ENCODE results near the gene POR. TPM values are rescaled to one million over a fixed set of nuclear protein-coding genes. Genes with fewer than 3 reads are reported as not detected.
A peak's percentile ranks its signal among the peaks of the same experiment; 100 is the strongest.

Gene POR
- total RNA-seq (2022) (162 and 171 TPM in 2 replicates), Bru-seq, nascent RNA (percentile 68 among the genes with signal in this experiment), BruChase-seq, experiment 1, labeled RNA remaining after a 2-hour chase (percentile 67 among the genes with signal in this experiment), BruChase-seq, experiment 2, labeled RNA remaining after a 6-hour chase (percentile 77 among the genes with signal in this experiment)
- long read RNA-seq, transcript POR-222 (4 exons, 1,028 nt) = minor isoform, 12 of 300 reads
- long read RNA-seq, transcript POR-218 (16 exons, 2,522 nt) = major isoform, 105 of 300 reads
- long read RNA-seq, partial matches to known transcripts = 160 of 300 reads
- long read RNA-seq, other reads (novel, unspliced or antisense) = 21 of 300 reads

DNA sequence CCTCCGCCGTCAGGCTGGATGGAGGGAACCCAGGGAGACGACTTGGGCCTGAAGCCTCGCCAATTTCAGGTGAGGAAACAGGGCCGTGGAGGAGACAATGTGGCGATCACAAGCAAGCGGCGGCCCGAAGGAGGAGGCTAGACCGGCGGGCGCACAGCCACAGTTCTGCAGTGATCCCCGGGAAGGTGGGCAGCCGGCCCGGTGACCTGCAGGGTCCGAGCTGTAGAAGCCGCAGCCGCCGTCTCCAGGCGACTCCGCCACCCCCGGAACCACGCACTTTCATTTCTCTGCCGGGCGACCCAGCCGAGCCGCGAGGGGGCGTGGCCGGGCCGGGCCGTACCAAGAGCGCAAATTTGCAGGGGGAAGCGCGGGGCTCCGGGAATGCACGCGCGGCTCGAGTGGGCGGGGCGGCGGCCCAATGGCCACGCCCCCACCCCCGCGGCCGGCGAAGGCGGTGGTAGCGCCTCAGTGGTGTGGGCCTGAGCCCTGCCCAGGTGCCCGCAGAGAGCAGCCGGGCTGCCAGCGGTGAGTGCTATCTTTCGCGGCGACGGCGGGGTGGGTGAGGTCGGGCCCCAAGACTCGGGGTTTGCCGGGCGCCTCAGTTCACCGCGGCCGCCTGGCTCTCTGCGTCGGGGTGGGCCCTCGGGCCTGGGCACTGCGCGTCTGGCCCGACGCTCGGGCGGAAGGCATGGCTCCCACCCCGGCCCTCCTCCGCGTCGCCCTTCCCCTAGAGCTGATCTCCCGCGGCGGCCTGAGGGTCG, at the start of gene POR:
TSS of gene POR (plus strand) at position 501 of the 761 bp plus-strand sequence. CDS start 38,847 bp downstream, outside the sequence.
- peak; percentile 94 to 99 for DNase-seq
- ChIA-PET CTCF (interaction anchor here (0.5 to 1.2 kb wide), 3 partner anchors 23 to 48 kb away, joined by 3 to 7 read pairs (median 4); no protein-coding TSS in a partner anchor), POLR2A (interaction anchor here (0.5 to 2.2 kb wide), 11 partner anchors 9 to 197 kb away, joined by 3 to 12 read pairs (median 3); partner anchors contain the start of genes MDH2 and STYXL1)
- TF ChIP-seq, protein P1, sequence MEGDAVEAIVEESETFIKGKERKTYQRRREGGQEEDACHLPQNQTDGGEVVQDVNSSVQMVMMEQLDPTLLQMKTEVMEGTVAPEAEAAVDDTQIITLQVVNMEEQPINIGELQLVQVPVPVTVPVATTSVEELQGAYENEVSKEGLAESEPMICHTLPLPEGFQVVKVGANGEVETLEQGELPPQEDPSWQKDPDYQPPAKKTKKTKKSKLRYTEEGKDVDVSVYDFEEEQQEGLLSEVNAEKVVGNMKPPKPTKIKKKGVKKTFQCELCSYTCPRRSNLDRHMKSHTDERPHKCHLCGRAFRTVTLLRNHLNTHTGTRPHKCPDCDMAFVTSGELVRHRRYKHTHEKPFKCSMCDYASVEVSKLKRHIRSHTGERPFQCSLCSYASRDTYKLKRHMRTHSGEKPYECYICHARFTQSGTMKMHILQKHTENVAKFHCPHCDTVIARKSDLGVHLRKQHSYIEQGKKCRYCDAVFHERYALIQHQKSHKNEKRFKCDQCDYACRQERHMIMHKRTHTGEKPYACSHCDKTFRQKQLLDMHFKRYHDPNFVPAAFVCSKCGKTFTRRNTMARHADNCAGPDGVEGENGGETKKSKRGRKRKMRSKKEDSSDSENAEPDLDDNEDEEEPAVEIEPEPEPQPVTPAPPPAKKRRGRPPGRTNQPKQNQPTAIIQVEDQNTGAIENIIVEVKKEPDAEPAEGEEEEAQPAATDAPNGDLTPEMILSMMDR (IDR thresholded peaks at IDR 0.05; ENCODE audit: insufficient read depth in 1 of 2, low read depth in 1 of 2, low read length in 1 of 2, severe bottlenecking in 1 of 2, unreplicated experiment in 1 of 2) = no peak
- BruUV-seq (replicated peaks) = no TSS peak
- H3K27me3 Mint-ChIP-seq (ENCODE audit: insufficient read depth, unreplicated experiment) = no peaks in the 10 kb centered on the region
- intact Hi-C loops (cut with micrococcal nuclease; ENCODE audit: unreplicated experiment) = loop anchor here (2.0 kb wide), 2 partner anchors 36 to 42 kb away; partner anchors contain the start of gene RHBDD2
- peak within 1 kb of the TSS; percentile 95 for H3K4me3 ChIP-seq (ENCODE audit: low read depth, low read length)
- peak within 1 kb of the TSS; percentile 63 for H3K27ac Mint-ChIP-seq (ENCODE audit: unreplicated experiment)
- H3K4me3 Mint-ChIP-seq (ENCODE audit: unreplicated experiment) = peak within 1 kb of the TSS; percentile 73
- no peaks in the 10 kb centered on the region for H3K36me3 ChIP-seq (ENCODE audit: control insufficient read depth, insufficient read depth, low read length)
- peaks cover 14% of the 10 kb centered on the region for H3K36me3 Mint-ChIP-seq (ENCODE audit: insufficient read depth, unreplicated experiment)
- no peaks in the 10 kb centered on the region for H3K9me3 Mint-ChIP-seq (ENCODE audit: unreplicated experiment)
- H3K9me3 ChIP-seq = no peaks in the 10 kb centered on the region
- no peaks in the 10 kb centered on the region for H3K4me1 ChIP-seq
- H3K27me3 ChIP-seq (replicated peaks; ENCODE audit: control insufficient read depth, insufficient read depth, low read length) = no peaks in the 10 kb centered on the region
- no peaks in the 10 kb centered on the region for H3K4me1 Mint-ChIP-seq (ENCODE audit: low read depth, unreplicated experiment)

DNA sequence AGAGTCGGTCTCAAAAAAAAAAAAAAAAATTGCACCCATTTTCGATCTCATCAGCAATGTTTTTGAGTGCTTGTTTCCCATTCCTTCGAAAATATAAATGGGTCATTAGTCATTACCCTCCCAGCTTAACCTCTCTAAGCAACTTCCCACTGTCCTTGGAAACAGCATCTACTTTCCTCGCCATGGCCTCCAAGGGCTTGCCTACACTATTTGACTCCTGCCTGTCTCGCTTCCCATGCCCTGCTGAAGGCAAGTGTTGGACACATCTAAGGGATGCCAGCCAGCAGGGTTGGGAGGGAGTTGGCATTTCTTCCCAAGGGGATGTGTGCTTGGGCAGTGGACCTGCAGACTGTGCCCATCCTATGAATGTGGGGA, 48.9 kb upstream of the POR start:
- H3K4me1 ChIP-seq = peaks cover 9% of the 10 kb centered on the region
- BruUV-seq (replicated peaks) = no TSS peak
- POLR2A ChIA-PET = no interaction called here
- H3K27me3 Mint-ChIP-seq (ENCODE audit: insufficient read depth, unreplicated experiment) = peaks cover 2% of the 10 kb centered on the region
- peaks cover 11% of the 10 kb centered on the region for H3K4me1 Mint-ChIP-seq (ENCODE audit: low read depth, unreplicated experiment)
- no peaks in the 10 kb centered on the region for H3K9me3 Mint-ChIP-seq (ENCODE audit: unreplicated experiment)
- H3K27me3 ChIP-seq (replicated peaks; ENCODE audit: control insufficient read depth, insufficient read depth, low read length) = no peaks in the 10 kb centered on the region
- TF ChIP-seq, protein P1 (IDR thresholded peaks at IDR 0.05; ENCODE audit: insufficient read depth in 1 of 2, low read depth in 1 of 2, low read length in 1 of 2, severe bottlenecking in 1 of 2, unreplicated experiment in 1 of 2) = no peak
- H3K4me3 ChIP-seq (ENCODE audit: low read depth, low read length) = no peak overlapping the region
- DNase-seq = no peak
- H3K9me3 ChIP-seq = no peaks in the 10 kb centered on the region
- CTCF ChIA-PET = interaction anchor here (0.5 to 4.5 kb wide), 8 partner anchors 28 to 265 kb away, joined by 3 to 60 read pairs (median 4); no protein-coding TSS in a partner anchor
- H3K36me3 Mint-ChIP-seq (ENCODE audit: insufficient read depth, unreplicated experiment) = no peaks in the 10 kb centered on the region
- no peaks in the 10 kb centered on the region for H3K36me3 ChIP-seq (ENCODE audit: control insufficient read depth, insufficient read depth, low read length)
- H3K4me3 Mint-ChIP-seq (ENCODE audit: unreplicated experiment) = no peak overlapping the region
- intact Hi-C loops (cut with micrococcal nuclease; ENCODE audit: unreplicated experiment) = loop anchor here (1.0 kb wide), 1 partner anchor 154 kb away; no protein-coding TSS in a partner anchor
- no peak overlapping the region for H3K27ac Mint-ChIP-seq (ENCODE audit: unreplicated experiment)

Data from Caco-2 (cell line).